Measurements from ENCODE around the gene KIRREL3.
A peak's percentile ranks its signal among the peaks of the same experiment; 100 is the strongest.

KIRREL3 gene

GRCh38 chr11:126926376-126926791 is 74.2 kb downstream of the KIRREL3 start:
- Histone ChIP-seq H3K4me3 (ENCODE audit: low read length in 2 of 2) (no peak overlapping the region), H2AK5ac (ENCODE audit: low read depth, low read length) (no peak overlapping the region), H3K9me3 (replicated peaks in 1 of 2; ENCODE audit: control insufficient read depth in 2 of 2, insufficient read depth in 1 of 2, low read depth in 1 of 2, low read length in 2 of 2) (no peaks in the 10 kb centered on the region), H2BK120ac (ENCODE audit: low read depth, low read length) (no peak overlapping the region), H3K79me1 (ENCODE audit: low read depth, low read length) (no peaks in the 10 kb centered on the region), H2AFZ (ENCODE audit: low read length) (no peak overlapping the region), H3K36me3 (replicated peaks in 1 of 2; ENCODE audit: control insufficient read depth in 2 of 2, insufficient read depth in 2 of 2, low read length in 2 of 2) (no peaks in the 10 kb centered on the region), H3K4me1 (ENCODE audit: control insufficient read depth in 2 of 2, insufficient read depth in 1 of 2, low read depth in 1 of 2, low read length in 2 of 2) (peaks cover 0 to 5% of the 10 kb centered on the region in 2 donors), H3K14ac (ENCODE audit: low read length) (no peak overlapping the region), H2BK5ac (ENCODE audit: low read length) (no peak overlapping the region), H3K9ac (ENCODE audit: low read depth, low read length, poor library complexity) (no peak overlapping the region), H3K27ac (replicated peaks; ENCODE audit: low read length) (no peak overlapping the region), H4K8ac (ENCODE audit: low read depth, low read length) (no peak overlapping the region), H3K4ac (ENCODE audit: low read length) (no peak overlapping the region), H2BK12ac (ENCODE audit: low read length) (no peak overlapping the region), H2BK15ac (ENCODE audit: low read length) (no peak overlapping the region), H3K18ac (ENCODE audit: low read length) (no peak overlapping the region), H3K27me3 (ENCODE audit: control insufficient read depth in 3 of 3, insufficient read depth in 3 of 3, low read depth in 1 of 3, low read length in 3 of 3) (no peaks in the 10 kb centered on the region), H4K91ac (ENCODE audit: low read depth, low read length, poor library complexity) (no peak overlapping the region), H3K23ac (ENCODE audit: low read depth, low read length, poor library complexity) (no peak overlapping the region), H3K4me2 (ENCODE audit: insufficient read depth, low read length, poor library complexity, severe bottlenecking) (no peak overlapping the region)
- no peak for DNase-seq (ENCODE audit: low spot score)
- no CpG with 5 or more reads among the region's 9 CpGs for WGBS, 2 donors (ENCODE audit: extremely low coverage in 2 of 2, insufficient read length in 2 of 2, insufficient replicate concordance in 1 of 2)

- Histone ChIP-seq H4K8ac (ENCODE audit: low read depth, low read length) (no peak overlapping the region), H3K4me2 (ENCODE audit: insufficient read depth, low read length, poor library complexity, severe bottlenecking) (no peak overlapping the region), H4K91ac (ENCODE audit: low read depth, low read length, poor library complexity) (no peak overlapping the region), H3K14ac (ENCODE audit: low read length) (peak overlapping the region; percentile 60), H3K27ac (replicated peaks; ENCODE audit: low read length) (no peak overlapping the region), H2BK15ac (ENCODE audit: low read length) (no peak overlapping the region), H2BK12ac (ENCODE audit: low read length) (no peak overlapping the region), H3K23ac (ENCODE audit: low read depth, low read length, poor library complexity) (peak overlapping the region; percentile 3), H3K18ac (ENCODE audit: low read length) (peak overlapping the region; percentile 76), H2AK5ac (ENCODE audit: low read depth, low read length) (no peak overlapping the region), H2BK120ac (ENCODE audit: low read depth, low read length) (no peak overlapping the region), H3K9ac (ENCODE audit: low read depth, low read length, poor library complexity) (peak overlapping the region; percentile 7), H3K4me3 (ENCODE audit: low read length in 2 of 2) (no peak overlapping the region), H2BK5ac (ENCODE audit: low read length) (no peak overlapping the region), H3K9me3 (replicated peaks in 1 of 2; ENCODE audit: control insufficient read depth in 2 of 2, insufficient read depth in 1 of 2, low read depth in 1 of 2, low read length in 2 of 2) (no peaks in the 10 kb centered on the region), H3K36me3 (replicated peaks in 1 of 2; ENCODE audit: control insufficient read depth in 2 of 2, insufficient read depth in 2 of 2, low read length in 2 of 2) (no peaks in the 10 kb centered on the region), H3K27me3 (ENCODE audit: control insufficient read depth in 3 of 3, insufficient read depth in 3 of 3, low read depth in 1 of 3, low read length in 3 of 3) (no peaks in the 10 kb centered on the region), H2AFZ (ENCODE audit: low read length) (no peak overlapping the region), H3K4me1 (ENCODE audit: control insufficient read depth in 2 of 2, insufficient read depth in 1 of 2, low read depth in 1 of 2, low read length in 2 of 2) (peaks cover 0 to 5% of the 10 kb centered on the region in 2 donors), H3K4ac (ENCODE audit: low read length) (no peak overlapping the region), H3K79me1 (ENCODE audit: low read depth, low read length) (no peaks in the 10 kb centered on the region)
- no CpG with 5 or more reads among the region's 11 CpGs for WGBS, 2 donors (ENCODE audit: extremely low coverage in 2 of 2, insufficient read length in 2 of 2, insufficient replicate concordance in 1 of 2)
- DNase-seq (ENCODE audit: low spot score): no peak
Observed at GRCh38 chr11:126925321-126926093, 75.1 kb downstream of the KIRREL3 start.

- H2BK120ac ChIP-seq (ENCODE audit: low read depth, low read length): no peak overlapping the region
- H3K4me3 ChIP-seq (ENCODE audit: low read length in 2 of 2): no peak overlapping the region
- no peaks in the 10 kb centered on the region for H3K36me3 ChIP-seq (replicated peaks in 1 of 2; ENCODE audit: control insufficient read depth in 2 of 2, insufficient read depth in 2 of 2, low read length in 2 of 2)
- H2BK12ac ChIP-seq (ENCODE audit: low read length): no peak overlapping the region
- H3K4ac ChIP-seq (ENCODE audit: low read length): no peak overlapping the region
- WGBS, 2 donors (ENCODE audit: extremely low coverage in 2 of 2, insufficient read length in 2 of 2, insufficient replicate concordance in 1 of 2): no CpG with 5 or more reads among the region's 5 CpGs
- no peak overlapping the region for H3K23ac ChIP-seq (ENCODE audit: low read depth, low read length, poor library complexity)
- no peak overlapping the region for H2AK5ac ChIP-seq (ENCODE audit: low read depth, low read length)
- no peak for DNase-seq (ENCODE audit: low spot score)
- H4K8ac ChIP-seq (ENCODE audit: low read depth, low read length): no peak overlapping the region
- H3K14ac ChIP-seq (ENCODE audit: low read length): no peak overlapping the region
- no peak overlapping the region for H3K18ac ChIP-seq (ENCODE audit: low read length)
- H3K79me1 ChIP-seq (ENCODE audit: low read depth, low read length): no peaks in the 10 kb centered on the region
- H3K27ac ChIP-seq (replicated peaks; ENCODE audit: low read length): no peak overlapping the region
- peaks cover 0 to 1% of the 10 kb centered on the region in 2 donors for H3K4me1 ChIP-seq (ENCODE audit: control insufficient read depth in 2 of 2, insufficient read depth in 1 of 2, low read depth in 1 of 2, low read length in 2 of 2)
- H3K27me3 ChIP-seq (ENCODE audit: control insufficient read depth in 3 of 3, insufficient read depth in 3 of 3, low read depth in 1 of 3, low read length in 3 of 3): no peaks in the 10 kb centered on the region
- H3K9ac ChIP-seq (ENCODE audit: low read depth, low read length, poor library complexity): no peak overlapping the region
- no peak overlapping the region for H2AFZ ChIP-seq (ENCODE audit: low read length)
- no peaks in the 10 kb centered on the region for H3K9me3 ChIP-seq (replicated peaks in 1 of 2; ENCODE audit: control insufficient read depth in 2 of 2, insufficient read depth in 1 of 2, low read depth in 1 of 2, low read length in 2 of 2)
- peak overlapping the region; percentile 1 for H4K91ac ChIP-seq (ENCODE audit: low read depth, low read length, poor library complexity)
- no peak overlapping the region for H2BK5ac ChIP-seq (ENCODE audit: low read length)
- no peak overlapping the region for H2BK15ac ChIP-seq (ENCODE audit: low read length)
- no peak overlapping the region for H3K4me2 ChIP-seq (ENCODE audit: insufficient read depth, low read length, poor library complexity, severe bottlenecking)
Observed at GRCh38 chr11:126924376-126925040, 76.1 kb downstream of the KIRREL3 start.

GRCh38 chr11:126920833-126921232 is 79.7 kb downstream of the KIRREL3 start:
- no peak for DNase-seq (ENCODE audit: low spot score)
- no peak overlapping the region for H2BK12ac ChIP-seq (ENCODE audit: low read length)
- H3K23ac ChIP-seq (ENCODE audit: low read depth, low read length, poor library complexity): no peak overlapping the region
- WGBS, 2 donors (ENCODE audit: extremely low coverage in 2 of 2, insufficient read length in 2 of 2, insufficient replicate concordance in 1 of 2): no CpG with 5 or more reads among the region's 4 CpGs
- no peak overlapping the region for H3K27ac ChIP-seq (replicated peaks; ENCODE audit: low read length)
- H3K18ac ChIP-seq (ENCODE audit: low read length): no peak overlapping the region
- no peak overlapping the region for H3K4me3 ChIP-seq (ENCODE audit: low read length in 2 of 2)
- H3K36me3 ChIP-seq (replicated peaks in 1 of 2; ENCODE audit: control insufficient read depth in 2 of 2, insufficient read depth in 2 of 2, low read length in 2 of 2): no peaks in the 10 kb centered on the region
- H3K9me3 ChIP-seq (replicated peaks in 1 of 2; ENCODE audit: control insufficient read depth in 2 of 2, insufficient read depth in 1 of 2, low read depth in 1 of 2, low read length in 2 of 2): no peaks in the 10 kb centered on the region
- H3K4me2 ChIP-seq (ENCODE audit: insufficient read depth, low read length, poor library complexity, severe bottlenecking): no peak overlapping the region
- no peak overlapping the region for H4K8ac ChIP-seq (ENCODE audit: low read depth, low read length)
- H3K9ac ChIP-seq (ENCODE audit: low read depth, low read length, poor library complexity): no peak overlapping the region
- H2AK5ac ChIP-seq (ENCODE audit: low read depth, low read length): no peak overlapping the region
- H2BK5ac ChIP-seq (ENCODE audit: low read length): no peak overlapping the region
- no peak overlapping the region for H2BK120ac ChIP-seq (ENCODE audit: low read depth, low read length)
- no peak overlapping the region for H4K91ac ChIP-seq (ENCODE audit: low read depth, low read length, poor library complexity)
- H3K14ac ChIP-seq (ENCODE audit: low read length): no peak overlapping the region
- no peak overlapping the region for H2AFZ ChIP-seq (ENCODE audit: low read length)
- H2BK15ac ChIP-seq (ENCODE audit: low read length): no peak overlapping the region
- peaks cover 0 to 2% of the 10 kb centered on the region in 2 donors for H3K4me1 ChIP-seq (ENCODE audit: control insufficient read depth in 2 of 2, insufficient read depth in 1 of 2, low read depth in 1 of 2, low read length in 2 of 2)
- H3K79me1 ChIP-seq (ENCODE audit: low read depth, low read length): no peaks in the 10 kb centered on the region
- H3K4ac ChIP-seq (ENCODE audit: low read length): no peak overlapping the region
- H3K27me3 ChIP-seq (ENCODE audit: control insufficient read depth in 3 of 3, insufficient read depth in 3 of 3, low read depth in 1 of 3, low read length in 3 of 3): no peaks in the 10 kb centered on the region

Data from neuronal stem cell (in vitro differentiated cells).